Vagina (tissue), 2 donors: ENCODE data around the gene GOLPH3L.

ENCODE experiments used
- CTCF ChIP-seq, 3 experiments: fragments of 450-650 bp in 2 of 3; fragments of 200-600 bp in 1 of 3; sonication (generic) in 1 of 3; IDR thresholded peaks; one replicate each; pipeline ENCODE4 v1.5.1; 2017 to 2019; ENCODE audit warnings: antibody characterized with exemption in 3 of 3, mild to moderate bottlenecking in 2 of 3, moderate library complexity in 2 of 3
- POLR2A ChIP-seq, 2 donors: fragments of 450-650 bp; IDR thresholded peaks; one replicate each; pipeline ENCODE4 v1.6.1; 2017; ENCODE audit warnings: antibody characterized with exemption in 2 of 2, mild to moderate bottlenecking in 2 of 2, moderate library complexity in 2 of 2
- POLR2AphosphoS5 ChIP-seq, 2 donors: sonication (generic); formaldehyde crosslinking; IDR thresholded peaks; one replicate each; pipeline ENCODE4 v1.9.0; 2017; ENCODE audit warnings: antibody characterized with exemption in 2 of 2, mild to moderate bottlenecking in 2 of 2, low read depth in 1 of 2; ENCODE audit not compliant: insufficient read depth in 1 of 2

- TF ChIP-seq CTCF (IDR thresholded peaks at IDR 0.05) (no peak), POLR2A (IDR thresholded peaks at IDR 0.05) (no peak), POLR2AphosphoS5 (IDR thresholded peaks at IDR 0.05; ENCODE audit: insufficient read depth in 1 of 2, low read depth in 1 of 2) (no peak)
Measured at GRCh38 chr1:150649441-150650075, 47.4 kb downstream of the GOLPH3L start.
